Urinary bladder (tissue), 4 donors: ENCODE measurements around the gene ITPKC. TPM values are rescaled to one million over a fixed set of nuclear protein-coding genes. Genes with fewer than 3 reads are reported as not detected.

ENCODE experiments used
- DNase-seq: peaks from one replicate; pipeline ENCODE4 v3.0.0-alpha.2; 2015; ENCODE audit errors: extremely low spot score
- H3K27ac ChIP-seq: one replicate; pipeline ENCODE4 v1.5.1; 2013; ENCODE audit warnings: low read depth, mild to moderate bottlenecking, moderate library complexity
- H3K36me3 ChIP-seq: one replicate; pipeline ENCODE4 v1.6.1; 2013; ENCODE audit warnings: mild to moderate bottlenecking, moderate library complexity; ENCODE audit not compliant: insufficient read depth
- H3K4me1 ChIP-seq: one replicate; pipeline ENCODE4 v1.6.1; 2013; ENCODE audit warnings: mild to moderate bottlenecking, moderate library complexity; ENCODE audit not compliant: insufficient read depth
- H3K4me3 ChIP-seq: one replicate; pipeline ENCODE4 v1.5.1; 2013; ENCODE audit warnings: low read depth, low read length
- WGBS: extraction: QIAGEN DNeasy Blood & Tissue Kit; methylation state at CpG from one replicate; pipeline ENCODE4 v1.1.7; 2013; 5-methylcytosine and 5-hydroxymethylcytosine counted together
- polyA plus RNA-seq: library from polyadenylated mRNA; stranded (reverse); fragments of 200-250 nt; gene quantifications from one replicate; pipeline ENCODE4 v1.2.3, GENCODE V29; 2013
- total RNA-seq: library from RNA; depleted of rRNA; stranded (reverse); fragments of >200 nt; gene quantifications from one replicate; pipeline ENCODE4 v1.2.3, GENCODE V29; 2014
- donor health status: healthy with polysubstance abuse.
- donor health status: healthy.

Gene ITPKC
- total and polyA plus RNA-seq, 2 donors, result 9.3 to 36.4 TPM

DNA sequence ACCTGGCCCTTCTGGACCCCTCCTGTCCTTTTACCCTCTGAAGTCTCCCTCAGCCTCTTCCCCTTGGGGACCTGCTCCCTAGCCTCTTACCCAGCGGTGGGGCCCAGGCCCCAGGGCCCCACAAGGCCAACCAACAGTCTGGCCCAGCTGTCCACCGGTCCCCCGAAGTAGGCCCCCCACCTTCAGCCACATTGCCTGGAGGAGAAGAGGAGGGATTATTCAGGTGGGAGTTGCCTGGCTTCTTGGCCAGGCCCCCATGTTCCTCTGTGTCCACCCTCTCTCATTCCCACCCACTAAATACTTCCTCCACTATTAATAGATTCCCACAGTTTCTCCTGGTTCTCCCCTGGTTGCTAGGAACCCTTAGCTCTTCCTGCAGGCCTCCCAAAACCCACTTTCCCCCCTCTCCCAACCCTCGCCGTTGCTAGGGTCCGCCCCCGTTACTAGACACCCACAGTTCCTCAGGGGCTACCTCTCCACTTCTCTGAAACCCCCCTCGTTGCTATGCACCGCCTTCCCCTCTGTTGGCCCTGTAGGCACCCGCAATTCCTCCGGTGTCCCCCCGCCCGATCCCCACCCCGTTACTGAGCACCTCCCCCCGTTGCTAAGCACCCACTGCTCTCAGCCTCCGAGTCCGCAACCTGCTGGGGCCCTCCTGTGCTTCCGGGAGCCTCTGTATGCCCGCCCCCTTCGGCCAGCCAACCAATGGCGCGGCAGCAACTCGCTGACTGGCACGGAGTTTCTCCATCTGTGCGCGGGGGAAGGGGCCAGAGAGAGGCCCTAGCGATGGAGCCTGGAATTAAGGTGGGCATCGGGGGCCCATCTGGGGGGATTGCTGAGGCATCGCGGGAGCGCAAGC, 2.2 kb upstream of the ITPKC start:
- 2% methylated on average over 31 of the region's 31 CpGs for WGBS

DNA sequence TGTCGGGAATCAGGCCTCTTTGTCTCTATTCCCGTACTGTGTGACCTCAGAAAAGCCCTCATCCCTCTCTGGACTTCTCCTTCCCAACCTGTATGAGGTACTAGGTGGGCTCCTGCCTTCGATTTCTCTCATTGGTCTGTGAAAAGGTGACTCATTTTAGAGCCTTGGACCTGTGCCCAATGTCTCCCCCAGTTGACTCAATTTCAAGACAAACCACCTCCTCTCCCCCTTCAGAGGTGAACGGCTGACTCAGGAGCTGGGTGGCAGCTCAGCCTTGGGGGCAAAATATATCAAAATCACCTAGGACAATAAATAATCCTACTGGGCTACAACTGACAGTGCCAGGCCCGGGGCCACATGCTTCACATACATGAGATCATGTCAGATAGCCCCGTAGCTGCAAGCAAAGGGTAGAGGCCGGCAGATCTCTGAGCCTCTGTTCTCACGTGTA, 856 bp upstream of the ITPKC start:
- H3K4me3 ChIP-seq, result peak overlapping the region; percentile 80
- 2% methylated on average over 8 of the region's 8 CpGs for WGBS
- peak overlapping the region; percentile 94 for H3K27ac ChIP-seq
- no peaks in the 10 kb centered on the region for H3K36me3 ChIP-seq
- DNase-seq, result peak; percentile 55
- no peaks in the 10 kb centered on the region for H3K4me1 ChIP-seq

More for the DNA sequence above, 2.2 kb upstream of the ITPKC start:
- peak overlapping the region; percentile 94 for H3K27ac ChIP-seq
- peak; percentile 93 for DNase-seq
- H3K4me1 ChIP-seq, result no peaks in the 10 kb centered on the region
- no peaks in the 10 kb centered on the region for H3K36me3 ChIP-seq
- H3K4me3 ChIP-seq, result peak overlapping the region; percentile 52

DNA sequence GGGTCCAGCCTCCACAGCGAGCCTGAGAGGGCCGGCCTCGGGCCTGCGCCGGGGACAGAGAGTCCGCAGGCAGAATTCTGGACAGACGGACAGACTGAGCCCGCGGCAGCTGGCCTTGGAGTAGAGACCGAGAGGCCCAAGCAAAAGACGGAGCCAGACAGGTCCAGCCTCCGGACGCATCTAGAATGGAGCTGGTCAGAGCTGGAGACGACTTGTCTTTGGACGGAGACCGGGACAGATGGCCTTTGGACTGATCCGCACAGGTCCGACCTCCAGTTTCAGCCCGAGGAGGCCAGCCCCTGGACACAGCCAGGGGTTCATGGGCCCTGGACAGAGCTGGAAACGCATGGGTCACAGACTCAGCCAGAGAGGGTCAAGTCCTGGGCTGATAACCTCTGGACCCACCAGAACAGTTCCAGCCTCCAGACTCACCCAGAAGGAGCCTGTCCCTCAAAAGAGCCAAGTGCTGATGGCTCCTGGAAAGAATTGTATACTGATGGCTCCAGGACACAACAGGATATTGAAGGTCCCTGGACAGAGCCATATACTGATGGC, 490 bp downstream of the ITPKC start:
- peaks cover 1% of the 10 kb centered on the region for H3K4me1 ChIP-seq
- H3K36me3 ChIP-seq, result no peaks in the 10 kb centered on the region
- 2% methylated on average over 20 of the region's 20 CpGs for WGBS
- peak overlapping the region; percentile 80 for H3K4me3 ChIP-seq
- H3K27ac ChIP-seq, result peak overlapping the region; percentile 94
- DNase-seq, result no peak

DNA sequence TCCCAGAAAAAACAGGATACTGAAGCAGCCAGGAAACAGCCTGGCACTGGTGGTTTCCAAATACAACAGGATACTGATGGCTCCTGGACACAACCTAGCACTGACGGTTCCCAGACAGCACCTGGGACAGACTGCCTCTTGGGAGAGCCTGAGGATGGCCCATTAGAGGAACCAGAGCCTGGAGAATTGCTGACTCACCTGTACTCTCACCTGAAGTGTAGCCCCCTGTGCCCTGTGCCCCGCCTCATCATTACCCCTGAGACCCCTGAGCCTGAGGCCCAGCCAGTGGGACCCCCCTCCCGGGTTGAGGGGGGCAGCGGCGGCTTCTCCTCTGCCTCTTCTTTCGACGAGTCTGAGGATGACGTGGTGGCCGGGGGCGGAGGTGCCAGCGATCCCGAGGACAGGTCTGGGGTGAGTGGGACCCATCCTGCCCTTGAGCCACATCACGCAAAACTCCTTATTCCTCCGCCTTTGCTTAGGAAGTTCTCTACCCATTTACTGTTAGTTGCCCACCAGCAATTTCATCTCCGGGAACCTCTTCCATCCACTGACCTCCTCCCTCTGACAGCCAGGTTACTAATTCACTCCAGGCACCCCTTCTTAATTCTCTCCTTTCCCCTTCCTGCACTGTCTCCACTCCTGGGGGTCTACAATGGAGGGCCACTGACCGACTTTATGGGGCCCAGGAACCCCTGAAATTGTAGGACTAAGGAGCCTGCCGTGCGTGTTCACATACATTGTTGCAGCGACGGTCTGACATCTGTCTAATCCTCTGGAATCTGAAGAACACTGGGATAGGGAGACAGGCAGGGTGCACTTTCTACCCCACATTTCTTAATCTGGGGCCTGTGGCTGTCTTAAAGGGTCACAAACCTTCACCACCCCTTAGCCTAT, 1.2 kb downstream of the ITPKC start:
- peak overlapping the region; percentile 80 for H3K4me3 ChIP-seq
- peaks cover 1% of the 10 kb centered on the region for H3K4me1 ChIP-seq
- 27% methylated on average over 20 of the region's 20 CpGs for WGBS
- no peak for DNase-seq
- no peaks in the 10 kb centered on the region for H3K36me3 ChIP-seq
- H3K27ac ChIP-seq, result peak overlapping the region; percentile 94

DNA sequence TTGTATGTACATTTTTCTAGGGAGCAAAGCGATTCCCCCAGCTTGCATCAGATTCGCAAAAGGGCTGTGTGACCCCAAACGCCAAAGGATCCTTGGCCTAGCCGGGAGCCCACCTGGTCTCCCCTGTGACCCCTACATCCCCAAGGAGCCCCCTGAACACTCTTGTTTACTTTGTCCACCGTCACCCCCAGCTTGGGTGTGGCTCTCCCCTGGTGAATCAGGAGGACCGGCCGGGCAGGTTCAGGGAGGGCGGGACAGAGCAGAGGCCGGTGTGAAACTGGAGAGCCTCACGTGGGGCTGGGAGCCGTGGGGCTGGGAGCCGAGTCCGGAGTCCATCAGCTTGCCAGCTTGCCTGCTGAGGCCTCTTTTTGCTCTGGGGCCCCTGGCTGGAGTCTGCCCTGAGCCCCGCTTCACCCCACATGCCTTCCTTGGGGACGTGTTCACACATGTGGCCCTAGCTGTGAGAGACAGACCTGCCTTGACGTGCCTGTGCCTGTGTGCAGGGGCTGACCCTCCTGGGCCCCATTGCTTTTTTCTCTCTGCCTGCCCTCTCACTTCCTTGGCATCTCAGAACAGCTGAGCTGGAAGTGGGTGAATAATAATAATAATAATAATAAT, 2.0 kb downstream of the ITPKC start:
- peak; percentile 62 for DNase-seq
- Histone ChIP-seq H3K36me3 (peaks cover 2% of the 10 kb centered on the region), H3K4me3 (peak overlapping the region; percentile 80), H3K27ac (peak overlapping the region; percentile 94), H3K4me1 (peaks cover 1% of the 10 kb centered on the region)
- WGBS, result 6% methylated on average over 16 of the region's 16 CpGs

DNA sequence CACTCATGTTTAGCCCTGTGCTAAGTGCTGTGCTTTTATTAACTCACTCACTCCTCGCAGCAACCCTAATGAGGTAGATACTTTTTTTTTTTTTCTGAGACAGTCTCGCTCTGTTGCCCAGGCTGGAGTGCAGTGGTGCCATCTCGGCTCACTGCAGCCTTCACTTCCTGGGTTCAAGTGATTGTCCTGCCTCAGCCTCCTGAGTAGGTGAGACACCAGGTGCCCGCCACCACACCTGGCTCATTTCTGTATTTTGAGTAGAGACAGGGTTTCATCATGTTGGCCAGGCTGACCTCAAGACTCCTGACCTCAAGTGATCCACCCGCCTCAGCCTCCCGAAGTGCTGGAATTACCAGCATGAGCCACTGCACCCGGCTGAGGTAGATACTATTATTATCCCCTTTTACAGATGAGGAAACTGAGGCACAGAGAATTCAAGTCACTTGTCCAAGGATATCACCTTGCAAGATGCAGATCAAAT, 2.5 kb downstream of the ITPKC start:
- WGBS, result 45% methylated on average over 7 of the region's 7 CpGs
- Histone ChIP-seq H3K36me3 (peaks cover 3% of the 10 kb centered on the region), H3K4me1 (peaks cover 1% of the 10 kb centered on the region)

DNA sequence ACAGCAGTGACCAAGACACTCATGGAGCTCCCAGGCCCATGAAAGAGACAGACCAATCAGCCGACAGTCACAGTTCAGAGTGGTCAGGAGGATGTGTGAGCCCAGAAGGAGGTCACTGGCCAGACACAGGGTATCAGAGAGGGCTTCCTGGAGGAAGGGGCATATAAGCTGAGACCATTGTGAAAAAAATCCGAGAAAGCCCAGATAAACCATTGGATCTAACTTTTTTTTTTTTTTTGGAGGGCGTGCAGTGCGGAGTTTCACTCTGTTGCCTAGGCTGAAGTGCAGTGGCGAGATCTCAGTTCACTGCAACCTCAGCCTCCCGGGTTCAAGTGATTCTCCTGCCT, 4.2 kb downstream of the ITPKC start:
- Histone ChIP-seq H3K4me3 (no peak overlapping the region), H3K36me3 (peaks cover 3% of the 10 kb centered on the region), H3K4me1 (peaks cover 1% of the 10 kb centered on the region), H3K27ac (peak overlapping the region; percentile 83)
- WGBS, result 86% methylated on average over 6 of the region's 6 CpGs
- DNase-seq, result no peak

More for the DNA sequence above, 2.5 kb downstream of the ITPKC start:
- H3K4me3 ChIP-seq, result peak overlapping the region; percentile 80
- no peak for DNase-seq
- peak overlapping the region; percentile 51 for H3K27ac ChIP-seq

DNA sequence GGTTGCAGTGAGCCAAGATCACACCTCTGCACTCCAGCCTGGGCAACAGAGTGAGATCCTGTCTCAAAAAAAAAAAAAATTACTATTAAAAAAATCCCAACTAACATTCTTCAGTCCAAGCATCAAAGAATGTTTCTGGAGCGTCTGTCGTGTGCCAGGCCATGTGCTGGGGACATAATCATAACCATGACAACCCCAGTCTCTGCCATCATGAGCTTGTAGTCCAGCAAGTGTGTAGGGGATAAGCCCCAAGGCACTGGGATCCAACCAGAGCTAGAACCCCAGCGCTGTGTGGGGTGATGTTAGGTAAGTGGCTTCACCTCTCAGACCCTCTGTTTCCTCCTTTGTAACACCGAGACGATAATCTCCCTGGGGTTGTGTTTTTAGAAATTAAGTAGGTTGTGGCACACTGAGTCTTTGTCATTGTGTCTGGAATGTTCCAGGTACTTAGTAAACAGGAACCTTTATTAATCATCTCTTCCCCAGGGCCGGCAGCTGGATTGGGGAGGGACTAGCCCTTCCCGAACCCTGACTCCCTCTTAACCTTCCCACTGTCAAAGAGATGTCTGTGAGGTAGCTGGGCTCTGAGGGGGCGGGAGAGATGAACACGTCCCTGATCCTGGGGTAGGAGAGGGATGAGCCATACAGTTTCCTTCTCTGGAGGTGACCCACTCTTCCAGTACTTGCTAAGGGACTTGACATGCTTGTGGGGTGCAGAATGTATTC, 5.2 kb downstream of the ITPKC start:
- whole genome bisulfite sequencing, result 76% methylated on average over 9 of the region's 9 CpGs
- peaks cover 1% of the 10 kb centered on the region for H3K4me1 ChIP-seq

DNA sequence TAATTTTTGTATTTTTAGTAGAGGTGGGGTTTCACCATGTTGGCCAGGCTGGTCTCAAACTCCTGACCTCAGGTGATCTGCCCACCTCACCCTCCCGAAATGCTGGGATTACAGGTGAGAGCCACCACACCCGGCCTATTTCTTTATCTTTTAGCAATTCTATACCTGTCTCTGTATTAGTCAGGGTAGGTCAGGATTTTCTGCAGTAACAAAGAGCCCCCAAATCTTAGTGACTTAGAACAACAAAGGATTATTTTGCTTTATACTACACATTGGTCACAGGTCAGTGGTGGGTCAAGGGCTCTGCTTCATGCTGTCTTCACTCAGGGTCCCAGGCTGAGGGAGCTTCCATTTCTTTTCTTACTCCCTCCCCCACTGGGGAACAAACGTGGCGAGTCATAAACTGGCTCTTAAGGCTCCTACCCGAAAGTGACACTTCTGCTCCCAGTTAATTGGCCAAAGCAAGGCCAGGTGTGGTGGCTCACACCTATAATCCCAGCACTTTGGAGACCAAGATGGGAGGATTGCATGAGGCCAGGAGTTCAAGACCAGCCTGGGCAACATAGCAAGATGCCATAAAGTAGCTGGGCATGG, 6.8 kb downstream of the ITPKC start:
- H3K27ac ChIP-seq, result no peak overlapping the region
- WGBS, result 91% methylated on average over 5 of the region's 5 CpGs
- H3K4me3 ChIP-seq, result no peak overlapping the region
- peaks cover 3% of the 10 kb centered on the region for H3K36me3 ChIP-seq
- peaks cover 1% of the 10 kb centered on the region for H3K4me1 ChIP-seq
- DNase-seq, result no peak

More for the DNA sequence above, 5.2 kb downstream of the ITPKC start:
- Histone ChIP-seq H3K4me3 (no peak overlapping the region), H3K36me3 (peaks cover 3% of the 10 kb centered on the region), H3K27ac (no peak overlapping the region)
- no peak for DNase-seq

DNA sequence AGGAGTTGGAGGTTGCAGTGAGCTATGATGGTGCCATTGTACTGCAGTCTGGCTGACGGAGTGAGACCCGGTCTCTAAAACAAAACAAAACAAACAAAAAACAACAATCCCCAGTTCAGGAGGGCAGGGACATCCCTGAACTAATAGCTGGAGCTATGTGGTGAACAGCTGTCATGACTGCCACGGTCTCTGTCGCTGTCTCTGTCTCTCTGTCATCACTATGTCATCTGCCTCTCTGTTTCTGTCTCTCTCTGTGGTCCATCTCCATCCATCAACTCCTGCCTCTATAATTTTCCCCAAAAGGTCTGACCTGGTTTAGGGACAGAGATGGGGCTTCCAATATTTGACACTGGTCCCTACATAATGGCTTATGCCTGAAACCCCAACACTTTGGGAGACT, 7.4 kb downstream of the ITPKC start:
- no peak overlapping the region for H3K4me3 ChIP-seq
- no peak for DNase-seq
- H3K4me1 ChIP-seq, result peaks cover 1% of the 10 kb centered on the region
- 96% methylated on average over 4 of the region's 4 CpGs for WGBS
- no peak overlapping the region for H3K27ac ChIP-seq
- H3K36me3 ChIP-seq, result peaks cover 3% of the 10 kb centered on the region

DNA sequence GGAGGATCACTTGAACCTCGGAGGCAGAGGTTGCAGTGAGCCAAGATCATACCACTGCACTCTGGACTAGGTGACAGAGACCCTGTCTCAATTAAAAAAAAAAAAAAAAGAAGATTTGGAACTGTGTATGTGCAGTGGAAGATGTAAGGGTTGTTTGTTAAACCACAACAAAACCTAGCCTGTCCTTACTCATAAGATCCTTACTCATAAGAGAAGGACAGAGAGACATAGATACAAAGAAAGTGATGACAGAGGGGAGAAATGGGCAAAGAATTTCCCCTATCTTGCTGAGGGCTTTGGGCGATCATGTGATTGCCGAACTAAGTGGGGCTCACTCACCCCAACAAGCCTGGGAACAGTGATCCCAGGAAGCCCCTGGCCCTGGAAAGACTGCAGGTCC, 7.9 kb downstream of the ITPKC start:
- H3K27ac ChIP-seq, result no peak overlapping the region
- DNase-seq, result no peak
- H3K4me1 ChIP-seq, result peaks cover 1% of the 10 kb centered on the region
- 96% methylated on average over 3 of the region's 3 CpGs for WGBS
- no peak overlapping the region for H3K4me3 ChIP-seq
- peaks cover 3% of the 10 kb centered on the region for H3K36me3 ChIP-seq

DNA sequence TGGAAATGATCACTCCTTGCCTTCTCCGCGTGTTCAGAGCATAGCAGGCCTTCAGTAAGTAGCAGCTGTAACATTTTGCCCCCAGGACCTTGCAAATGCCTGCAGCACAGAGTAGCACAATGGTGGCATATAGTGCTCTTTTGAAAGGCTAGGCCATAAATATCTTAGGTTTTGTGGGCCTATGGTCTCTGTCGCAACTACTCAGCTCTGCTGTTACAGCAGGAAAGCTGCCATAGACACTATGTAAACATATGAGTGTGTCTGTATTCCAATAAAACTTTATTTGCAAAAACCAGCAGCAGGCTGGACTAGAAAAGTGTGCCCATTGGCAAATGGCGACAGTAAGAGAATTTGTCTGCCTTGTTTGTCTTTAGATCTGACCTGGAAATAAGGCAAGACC, 9.4 kb downstream of the ITPKC start:
- WGBS, result 95% methylated on average over 4 of the region's 4 CpGs
- Histone ChIP-seq H3K4me1 (peaks cover 1% of the 10 kb centered on the region), H3K27ac (no peak overlapping the region), H3K36me3 (peaks cover 7% of the 10 kb centered on the region), H3K4me3 (no peak overlapping the region)
- no peak for DNase-seq
